Liver (tissue), 9 donors: ENCODE measurements around the gene STK4. TPM values are rescaled to one million over a fixed set of nuclear protein-coding genes. Genes with fewer than 3 reads are reported as not detected.

Source experiments
- DNase-seq: peaks from one replicate; pipeline ENCODE4 v3.0.0-alpha.2; 2017; ENCODE audit warnings: low spot score
- H3K27ac ChIP-seq, 2 donors: one replicate each; pipeline ENCODE4 v1.7.0; 2013; ENCODE audit warnings: inconsistent platforms in 2 of 2, low read length in 2 of 2, control low read depth in 1 of 2, low read depth in 1 of 2, mild to moderate bottlenecking in 1 of 2
- H3K27me3 ChIP-seq, 4 donors: one replicate each; pipeline versions ENCODE4 v1.6.1 to v1.7.0; 2013; ENCODE audit warnings: low read length in 3 of 4, inconsistent platforms in 1 of 4, mild to moderate bottlenecking in 1 of 4, moderate library complexity in 1 of 4; ENCODE audit not compliant: control insufficient read depth in 4 of 4, insufficient read depth in 4 of 4
- H3K36me3 ChIP-seq, 4 donors: one replicate each; pipeline versions ENCODE4 v1.6.1 to v1.7.0; 2013; ENCODE audit warnings: low read length in 3 of 4, mild to moderate bottlenecking in 3 of 4, low read depth in 1 of 4, moderate library complexity in 1 of 4; ENCODE audit not compliant: control insufficient read depth in 4 of 4, insufficient read depth in 3 of 4
- H3K4me1 ChIP-seq, 4 donors: one replicate each; pipeline versions ENCODE4 v1.6.1 to v1.7.0; 2013; ENCODE audit warnings: low read length in 3 of 4, mild to moderate bottlenecking in 3 of 4, moderate library complexity in 1 of 4; ENCODE audit not compliant: control insufficient read depth in 4 of 4, insufficient read depth in 4 of 4
- H3K4me3 ChIP-seq, 3 donors: one replicate each; pipeline versions ENCODE4 v1.6.1 to v1.7.0; 2013; ENCODE audit warnings: low read length in 3 of 3, control low read depth in 1 of 3, low read depth in 1 of 3, mild to moderate bottlenecking in 1 of 3
- H3K9ac ChIP-seq, 2 donors: one replicate each; pipeline ENCODE4 v1.7.0; 2013; ENCODE audit warnings: low read length in 2 of 2, mild to moderate bottlenecking in 2 of 2, moderate library complexity in 2 of 2, control low read depth in 1 of 2, low read depth in 1 of 2
- H3K9me3 ChIP-seq, 4 donors: one replicate each; pipeline versions ENCODE4 v1.6.1 to v1.7.0; 2013; ENCODE audit warnings: low read length in 3 of 4; ENCODE audit not compliant: control insufficient read depth in 4 of 4
- ATF3 ChIP-seq: IDR thresholded peaks from 2 replicates; pipeline ENCODE4 v1.6.1; 2016; ENCODE audit warnings: antibody characterized with exemption
- CTCF ChIP-seq: fragments of 150-350 bp; IDR thresholded peaks from 2 replicates; pipeline ENCODE4 v1.5.1; 2017; ENCODE audit warnings: improper control_type of control experiment, low read depth, low read length; ENCODE audit not compliant: missing input control
- EGR1 ChIP-seq, 2 donors: IDR thresholded peaks; 2 replicates each; pipeline ENCODE4 v1.6.1; 2016 to 2018; ENCODE audit warnings: antibody characterized with exemption in 2 of 2, low read depth in 2 of 2
- FOXA1 ChIP-seq: IDR thresholded peaks from 2 replicates; pipeline ENCODE4 v1.6.1; 2016; ENCODE audit warnings: antibody characterized with exemption
- FOXA2 ChIP-seq: IDR thresholded peaks from 2 replicates; pipeline ENCODE4 v1.6.1; 2016; ENCODE audit warnings: antibody characterized with exemption
- GABPA ChIP-seq, 2 donors: IDR thresholded peaks in 1 of 2; conservative IDR thresholded peaks in 1 of 2; 2 replicates each; pipeline ENCODE4 v1.6.1; 2016; ENCODE audit warnings: antibody characterized with exemption in 2 of 2, mild to moderate bottlenecking in 1 of 2, moderate library complexity in 1 of 2
- HNF4A ChIP-seq, 2 donors: conservative IDR thresholded peaks; 2 replicates each; pipeline ENCODE4 v1.6.1; 2016; ENCODE audit warnings: antibody characterized with exemption in 2 of 2, mild to moderate bottlenecking in 2 of 2
- HNF4G ChIP-seq: IDR thresholded peaks from 2 replicates; pipeline ENCODE4 v1.6.1; 2016; ENCODE audit warnings: antibody characterized with exemption
- JUND ChIP-seq, 2 donors: IDR thresholded peaks; 2 replicates each; pipeline ENCODE4 v1.6.1; 2016; ENCODE audit warnings: antibody characterized with exemption in 2 of 2
- MAX ChIP-seq: IDR thresholded peaks from 2 replicates; pipeline ENCODE4 v1.6.1; 2016; ENCODE audit warnings: antibody characterized with exemption
- NR2F2 ChIP-seq: IDR thresholded peaks from 2 replicates; pipeline ENCODE4 v1.6.1; 2016; ENCODE audit warnings: antibody characterized with exemption
- RAD21 ChIP-seq, 2 donors: IDR thresholded peaks; 2 replicates each; pipeline ENCODE4 v1.6.1; 2016; ENCODE audit warnings: antibody characterized with exemption in 2 of 2, mild to moderate bottlenecking in 2 of 2
- REST ChIP-seq: IDR thresholded peaks from 2 replicates; pipeline ENCODE4 v1.6.1; 2016; ENCODE audit warnings: antibody characterized with exemption, mild to moderate bottlenecking
- RXRA ChIP-seq, 2 donors: IDR thresholded peaks; 2 replicates each; pipeline ENCODE4 v1.6.1; 2017 to 2018; ENCODE audit warnings: antibody characterized with exemption in 2 of 2, mild to moderate bottlenecking in 1 of 2
- SP1 ChIP-seq: IDR thresholded peaks from 2 replicates; pipeline ENCODE4 v1.6.1; 2018; ENCODE audit warnings: antibody characterized with exemption, mild to moderate bottlenecking
- TAF1 ChIP-seq: conservative IDR thresholded peaks from 2 replicates; pipeline ENCODE4 v1.6.1; 2016; ENCODE audit warnings: antibody characterized with exemption, mild to moderate bottlenecking
- YY1 ChIP-seq: IDR thresholded peaks from 2 replicates; pipeline ENCODE4 v1.6.1; 2016; ENCODE audit warnings: antibody characterized with exemption, mild to moderate bottlenecking
- WGBS: extraction: QIAGEN DNeasy Blood & Tissue Kit; methylation state at CpG from one replicate; pipeline ENCODE4 v1.1.7; 2013; 5-methylcytosine and 5-hydroxymethylcytosine counted together
- polyA plus RNA-seq, 2 donors: library from polyadenylated mRNA; stranded (reverse) in 1 of 2; unstranded in 1 of 2; fragments of 200-250 nt in 1 of 2; fragments of >200 nt in 1 of 2; fragmentation: Nextera tagmentation in 1 of 2; extraction: Ambion mirVana in 1 of 2; gene quantifications; one replicate each; pipeline versions ENCODE4 v1.2.1 to v1.2.3, GENCODE V29; 2013 to 2015
- total RNA-seq, 2 donors: library from RNA; depleted of rRNA; stranded (reverse); fragments of >200 nt; gene quantifications; one replicate each; pipeline ENCODE4 v1.2.3, GENCODE V29; 2014
- donor health status: healthy.
- donor health status: healthy.
- donor health status: healthy.
- donor health status: healthy.
- donor health status: healthy.

Gene STK4
- total and polyA plus RNA-seq, 4 donors = 3.7 to 20.8 (median 13.9) TPM

- 96% methylated on average over 1 of the region's 1 CpG for WGBS
- TF ChIP-seq MAX = no peak
- TF ChIP-seq CTCF = no peak
- no peak for TF ChIP-seq JUND (IDR thresholded peaks at IDR 0.05)
- TF ChIP-seq TAF1 = no peak
- no peak for DNase-seq
- no peak overlapping the region for H3K4me3 ChIP-seq
- no peak overlapping the region for H3K27ac ChIP-seq
- H3K27me3 ChIP-seq = no peaks in the 10 kb centered on the region
- peaks cover 0 to 58% (median 47%) of the 10 kb centered on the region in 4 donors for H3K36me3 ChIP-seq
- H3K4me1 ChIP-seq = peaks cover 0 to 2% (median 0%) of the 10 kb centered on the region in 4 donors
- H3K9ac ChIP-seq = no peak overlapping the region
- no peaks in the 10 kb centered on the region for H3K9me3 ChIP-seq
Observed at GRCh38 chr20:44952731-44953130, 13.6 kb upstream of the STK4 start.

- no peak for DNase-seq
- peaks cover 0 to 54% (median 41%) of the 10 kb centered on the region in 4 donors for H3K36me3 ChIP-seq
Observed at GRCh38 chr20:44954211-44954610, 12.1 kb upstream of the STK4 start.

More at GRCh38 chr20:44954211-44954610, 12.1 kb upstream of the STK4 start:
- no peak overlapping the region for H3K27ac ChIP-seq
- H3K4me1 ChIP-seq = peaks cover 0 to 5% (median 3%) of the 10 kb centered on the region in 4 donors
- 97% methylated on average over 5 of the region's 5 CpGs for WGBS
- no peak overlapping the region for H3K4me3 ChIP-seq
- H3K27me3 ChIP-seq = no peaks in the 10 kb centered on the region
- no peak overlapping the region for H3K9ac ChIP-seq
- TF ChIP-seq FOXA2 (no peak), HNF4A (conservative IDR thresholded peaks at IDR 0.05) (no peak), GABPA (IDR thresholded peaks at IDR 0.05 in 1 of 2, conservative IDR thresholded peaks at IDR 0.05 in 1 of 2) (no peak), HNF4G (no peak), ATF3 (no peak), YY1 (no peak), RAD21 (IDR thresholded peaks at IDR 0.05) (no peak), EGR1 (IDR thresholded peaks at IDR 0.05; ENCODE audit: low read depth in 2 of 2) (no peak), NR2F2 (no peak), REST (no peak), RXRA (IDR thresholded peaks at IDR 0.05) (no peak), FOXA1 (no peak), SP1 (no peak), JUND (IDR thresholded peaks at IDR 0.05) (no peak), TAF1 (no peak), MAX (no peak)
- H3K9me3 ChIP-seq = no peaks in the 10 kb centered on the region
